OCI-LY3 (cell line): ENCODE results near the gene RBFOX1.

Experiments used
- H2AFZ ChIP-seq: fragments of 200-600, 300-600 bp; shearing (Covaris generic); 2 replicates; pipeline ENCODE4 v1.6.0; 2014; ENCODE audit warnings: antibody characterized with exemption, low read depth, low read length
- H3K27ac ChIP-seq: fragments of 200-600, 300-600 bp; sonication (generic); 2 replicates; pipeline ENCODE4 v1.5.1; 2014; ENCODE audit warnings: mild to moderate bottlenecking, low read length, moderate library complexity, mixed read lengths
- H3K27me3 ChIP-seq: fragments of 200-600, 300-600 bp; sonication (generic); 2 replicates; pipeline ENCODE4 v1.6.1; 2014; ENCODE audit warnings: low read depth, low read length, mixed read lengths
- H3K36me3 ChIP-seq: fragments of 200-600, 300-600 bp; sonication (generic); replicated peaks from 2 replicates; pipeline ENCODE3; 2014; ENCODE audit warnings: low read depth, low read length, mixed read lengths
- H3K4me1 ChIP-seq: fragments of 300-600, 200-600 bp; sonication (generic); 2 replicates; pipeline ENCODE4 v1.6.1; 2014; ENCODE audit warnings: low read length, mixed read lengths
- H3K4me2 ChIP-seq: fragments of 200-600, 300-600 bp; sonication (generic); 2 replicates; pipeline ENCODE4 v1.6.1; 2014; ENCODE audit warnings: low read length, mixed read lengths
- H3K4me3 ChIP-seq: fragments of 300-600, 200-600 bp; sonication (generic); 2 replicates; pipeline ENCODE4 v1.5.1; 2014; ENCODE audit warnings: antibody characterized with exemption, mild to moderate bottlenecking, low read length, moderate library complexity
- H3K79me2 ChIP-seq: fragments of 300-600, 200-600 bp; shearing (Covaris generic); 2 replicates; pipeline ENCODE4 v1.6.1; 2014; ENCODE audit warnings: mild to moderate bottlenecking, low read length, mixed read lengths
- H3K9ac ChIP-seq: fragments of 300-600, 200-600 bp; shearing (Covaris generic); 2 replicates; pipeline ENCODE4 v1.6.0; 2014; ENCODE audit warnings: mild to moderate bottlenecking, low read length, moderate library complexity
- H3K9me3 ChIP-seq: fragments of 200-600, 300-600 bp; shearing (Covaris generic); 2 replicates; pipeline ENCODE4 v1.6.1; 2014; ENCODE audit warnings: low read length, mixed read lengths; ENCODE audit not compliant: insufficient read depth
- H4K20me1 ChIP-seq: fragments of 200-600, 300-600 bp; sonication (generic); 2 replicates; pipeline ENCODE4 v1.6.1; 2016; ENCODE audit warnings: low read length, mixed read lengths; ENCODE audit not compliant: insufficient read depth
- CTCF ChIP-seq: fragments of 200-600, 300-600 bp; sonication (generic); IDR thresholded peaks from 2 replicates; pipeline ENCODE4 v1.5.1; 2014; ENCODE audit warnings: antibody characterized with exemption, low read length, low read depth
- EZH2phosphoT487 ChIP-seq: fragments of 200-600 bp; shearing (Covaris generic); IDR thresholded peaks from 2 replicates; pipeline ENCODE4 v1.6.1; 2018; ENCODE audit warnings: antibody characterized with exemption, mixed run types, low read depth

Gene RBFOX1

DNA sequence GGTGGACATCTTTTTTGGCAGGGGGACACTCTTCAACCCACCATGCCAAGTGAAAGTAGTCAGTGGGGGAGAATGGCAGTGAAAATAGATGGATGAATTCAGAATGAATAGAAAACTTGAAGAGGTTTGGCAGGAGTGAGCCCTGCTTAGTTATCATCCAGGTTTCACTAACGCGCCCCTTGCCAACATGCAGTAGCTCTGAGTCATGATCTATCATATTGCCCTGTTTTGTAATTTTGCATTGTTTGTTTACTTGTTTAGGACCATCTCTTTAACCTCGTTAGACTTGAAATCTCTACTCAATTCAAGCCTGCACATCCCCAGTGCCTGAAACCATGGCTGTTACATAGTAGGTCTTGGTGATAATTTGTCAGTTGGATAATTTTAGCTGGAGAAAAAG lies 116.7 kb downstream of the RBFOX1 start:
- Histone ChIP-seq H4K20me1 (no peaks in the 10 kb centered on the region), H3K9me3 (no peaks in the 10 kb centered on the region), H3K4me3 (no peak overlapping the region), H3K9ac (no peak overlapping the region), H3K79me2 (no peaks in the 10 kb centered on the region), H3K36me3 (no peaks in the 10 kb centered on the region), H3K4me2 (no peak overlapping the region), H3K4me1 (no peaks in the 10 kb centered on the region), H3K27ac (no peak overlapping the region), H2AFZ (no peak overlapping the region), H3K27me3 (no peaks in the 10 kb centered on the region; the same call in 1 of the 2 replicates)
- TF ChIP-seq CTCF (no peak), EZH2phosphoT487 (no peak)

DNA sequence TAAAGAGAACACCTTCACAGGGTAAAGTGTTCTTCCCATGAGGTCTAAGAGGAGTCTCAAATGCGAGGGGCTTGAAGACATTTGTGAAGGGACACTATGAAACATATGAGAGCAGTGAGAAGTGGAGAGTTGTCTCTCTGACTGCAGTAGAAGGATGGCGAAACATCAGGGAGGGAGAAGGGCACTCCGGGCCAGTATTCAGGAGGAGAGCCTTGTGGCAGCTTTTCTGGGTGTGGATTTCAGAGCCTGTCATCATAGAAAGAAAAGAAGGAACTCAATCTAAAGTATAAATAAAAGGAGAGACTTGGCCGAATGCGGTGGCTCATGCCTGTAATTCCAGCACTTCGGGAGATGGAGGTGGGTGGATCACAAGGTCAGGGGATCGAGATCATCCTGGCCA lies 117.2 kb downstream of the RBFOX1 start:
- Histone ChIP-seq H3K4me2 (no peak overlapping the region), H3K36me3 (no peaks in the 10 kb centered on the region), H2AFZ (no peak overlapping the region), H3K27ac (no peak overlapping the region), H4K20me1 (no peaks in the 10 kb centered on the region), H3K79me2 (no peaks in the 10 kb centered on the region), H3K9me3 (no peaks in the 10 kb centered on the region), H3K27me3 (no peaks in the 10 kb centered on the region; the same call in 1 of the 2 replicates), H3K4me3 (no peak overlapping the region), H3K4me1 (no peaks in the 10 kb centered on the region), H3K9ac (no peak overlapping the region)
- TF ChIP-seq EZH2phosphoT487 (no peak), CTCF (no peak)

DNA sequence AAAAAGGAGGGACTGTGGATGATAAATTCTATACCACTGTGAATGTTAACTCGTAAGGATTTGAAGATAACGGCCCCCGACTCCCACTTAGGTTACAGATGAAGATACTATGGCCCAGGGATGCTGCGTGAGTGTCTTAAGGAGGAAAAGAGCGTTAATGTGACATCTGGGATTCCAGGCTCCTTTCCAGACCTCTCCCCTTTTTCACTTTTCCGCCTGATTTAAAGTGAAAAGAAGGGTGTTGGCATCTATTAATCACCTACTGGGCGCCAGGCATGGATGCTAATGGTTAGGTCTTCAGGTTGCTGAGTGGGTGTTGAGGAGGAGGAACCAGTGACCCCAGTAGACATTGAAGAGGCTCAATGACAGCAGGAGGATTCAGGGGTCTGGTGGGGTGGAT lies 117.8 kb downstream of the RBFOX1 start:
- Histone ChIP-seq H4K20me1 (no peaks in the 10 kb centered on the region), H3K4me2 (no peak overlapping the region), H3K36me3 (no peaks in the 10 kb centered on the region), H2AFZ (no peak overlapping the region), H3K4me3 (no peak overlapping the region), H3K9me3 (no peaks in the 10 kb centered on the region), H3K79me2 (no peaks in the 10 kb centered on the region), H3K9ac (no peak overlapping the region), H3K4me1 (no peaks in the 10 kb centered on the region), H3K27me3 (no peaks in the 10 kb centered on the region; the same call in 1 of the 2 replicates), H3K27ac (no peak overlapping the region)
- TF ChIP-seq CTCF (no peak), EZH2phosphoT487 (no peak)

DNA sequence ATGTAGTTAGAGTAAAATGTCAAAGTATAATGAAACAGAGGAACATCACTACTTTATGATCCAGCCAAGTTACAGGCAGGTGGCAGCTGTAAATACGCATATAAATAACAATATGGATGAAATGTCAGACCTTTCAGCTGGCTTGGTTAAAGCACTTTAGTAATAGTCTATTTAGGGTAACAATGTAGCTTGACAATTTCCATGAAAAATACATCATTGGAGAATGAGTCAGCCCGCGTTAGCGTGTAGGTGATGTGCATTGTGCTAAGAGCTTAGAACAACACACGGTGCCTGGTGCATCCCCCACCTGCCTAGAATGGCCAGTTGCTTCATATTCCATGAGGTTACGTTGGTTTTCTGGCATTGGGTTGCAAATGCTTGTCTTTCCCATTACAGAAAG lies 119.4 kb downstream of the RBFOX1 start:
- Histone ChIP-seq H3K27ac (no peak overlapping the region), H3K4me2 (no peak overlapping the region), H3K4me3 (no peak overlapping the region), H2AFZ (no peak overlapping the region), H3K9ac (no peak overlapping the region), H3K27me3 (no peaks in the 10 kb centered on the region), H3K79me2 (no peaks in the 10 kb centered on the region), H3K4me1 (no peaks in the 10 kb centered on the region), H3K36me3 (no peaks in the 10 kb centered on the region), H3K9me3 (no peaks in the 10 kb centered on the region), H4K20me1 (no peaks in the 10 kb centered on the region)
- TF ChIP-seq EZH2phosphoT487 (no peak), CTCF (no peak)
